K562 (cell line): ENCODE measurements around the gene HOOK1. TPM values are rescaled to one million over a fixed set of nuclear protein-coding genes. Genes with fewer than 3 reads are reported as not detected.

Experiments used
- ATAC-seq: fragments of 200-7000 bp; cut with Tn5 transposase; 3 replicates; pipeline ENCODE4 v1.9.1; 2020; ENCODE audit warnings: moderate library complexity
- BruUV-seq: library from RNA; stranded (reverse); fragments of 400-500 nt; replicated peaks from 2 replicates; lab custom pipeline; 2021; lab: Mats Ljungman, UMichigan
- CTCF ChIA-PET: fragments of 300-600 bp; formaldehyde crosslinking; extraction: SDS; loops from one replicate; lab custom pipeline; 2021; ENCODE audit warnings: low intra/inter-chr PET ratio; lab: Yijun Ruan, JAX
- POLR2A ChIA-PET: fragments of 300-600, 350-650 bp; sonication (Branson Sonifier 250); formaldehyde crosslinking; extraction: SDS; loops from one replicate; lab custom pipeline; 2021; ENCODE audit warnings: antibody characterized with exemption, inconsistent platforms; lab: Yijun Ruan, JAX
- DNase-seq, 4 experiments: peaks; one replicate each; pipeline versions ENCODE4 v3.0.0 to v3.0.0-alpha.2; 2011 to 2018; ENCODE audit warnings: low spot score in 3 of 4, mixed read lengths in 3 of 4; ENCODE audit errors: extremely low read depth in 1 of 4
- FAIRE-seq: peaks from 2 replicates; lab custom pipeline; 2011; peaks lifted over from hg19 to GRCh38; lab: Jason Lieb, UNC
- H2AFZ ChIP-seq: 2 replicates; pipeline ENCODE4 v1.6.0; 2011; ENCODE audit warnings: low read depth, low read length, control low read depth, inconsistent platforms
- H3K27ac ChIP-seq: fragments of 200-600 bp; 3 replicates; pipeline ENCODE4 v1.8.0; 2011; ENCODE audit warnings: low read depth, mild to moderate bottlenecking, control low read depth, inconsistent platforms, low read length, moderate library complexity, mixed read lengths; ENCODE audit errors: extremely low read depth
- H3K27me3 ChIP-seq, 2 experiments: fragments of 300-600 bp in 1 of 2; 2 replicates in 1 of 2; 3 replicates in 1 of 2; pipeline versions ENCODE4 v1.6.0 to v1.8.0; 2011; ENCODE audit warnings: inconsistent platforms in 2 of 2, low read length in 2 of 2, mild to moderate bottlenecking in 1 of 2, mixed read lengths in 1 of 2, moderate library complexity in 1 of 2; ENCODE audit not compliant: control insufficient read depth in 2 of 2, insufficient read depth in 2 of 2
- H3K36me3 ChIP-seq: fragments of 300-600 bp; 3 replicates; pipeline ENCODE4 v1.8.0; 2011; ENCODE audit warnings: mild to moderate bottlenecking, low read length, inconsistent platforms; ENCODE audit not compliant: control insufficient read depth, insufficient read depth
- H3K4me1 ChIP-seq, 2 experiments: fragments of 200-600 bp in 1 of 2; replicated peaks in 1 of 2; 2 replicates in 1 of 2; 3 replicates in 1 of 2; pipeline versions ENCODE4 v1.5.1 to v1.8.0; 2011; ENCODE audit warnings: inconsistent platforms in 2 of 2, low read length in 2 of 2, mild to moderate bottlenecking in 1 of 2, mixed read lengths in 1 of 2, moderate library complexity in 1 of 2; ENCODE audit not compliant: control insufficient read depth in 2 of 2, insufficient read depth in 2 of 2
- H3K4me2 ChIP-seq: 2 replicates; pipeline ENCODE4 v1.6.1; 2011; ENCODE audit warnings: low read length, control low read depth, inconsistent platforms, mixed read lengths; ENCODE audit not compliant: insufficient read depth
- H3K4me3 ChIP-seq: fragments of 200-600 bp; sonication (generic), shearing (Covaris generic); 2 replicates; pipeline ENCODE4 v1.5.1; 2016; ENCODE audit warnings: control low read depth, inconsistent platforms
- H3K79me2 ChIP-seq: fragments of 200-600 bp; 3 replicates; pipeline ENCODE4 v1.8.0; 2011; ENCODE audit warnings: low read length, inconsistent platforms; ENCODE audit not compliant: control insufficient read depth, insufficient read depth
- H3K9ac ChIP-seq, 2 experiments: 2 replicates each; pipeline versions ENCODE4 v1.6.0 to v1.6.1; 2011; ENCODE audit warnings: low read depth in 2 of 2, low read length in 2 of 2, control low read depth in 1 of 2, inconsistent platforms in 1 of 2, mild to moderate bottlenecking in 1 of 2, mixed read lengths in 1 of 2; ENCODE audit not compliant: insufficient read depth in 1 of 2
- H3K9me1 ChIP-seq: one replicate; pipeline ENCODE4 v1.6.0; 2011; ENCODE audit warnings: inconsistent platforms, mild to moderate bottlenecking, low read length, moderate library complexity; ENCODE audit not compliant: control insufficient read depth, insufficient read depth
- H3K9me3 ChIP-seq: replicated peaks from 2 replicates; pipeline ENCODE4 v1.5.1; 2011; ENCODE audit warnings: low read depth, low read length, inconsistent platforms; ENCODE audit not compliant: control insufficient read depth, insufficient read depth
- H4K20me1 ChIP-seq: replicated peaks from 2 replicates; pipeline ENCODE4 v1.6.1; 2011; ENCODE audit warnings: low read length, inconsistent platforms, mixed read lengths; ENCODE audit not compliant: control insufficient read depth, insufficient read depth
- ATF2 ChIP-seq: sonication (generic); formaldehyde crosslinking; IDR thresholded peaks from 2 replicates; pipeline ENCODE4 v1.8.1; 2022; ENCODE audit warnings: missing genetic modification reagents
- CEBPG ChIP-seq, 3 experiments: fragments of 200-800 bp in 1 of 3; sonication (Bioruptor generic) in 1 of 3; sonication (generic) in 1 of 3; formaldehyde crosslinking in 1 of 3; IDR thresholded peaks in 2 of 3; conservative IDR thresholded peaks in 1 of 3; 2 replicates each; pipeline versions ENCODE4 v1.6.1 to v1.8.0; 2016 to 2022; ENCODE audit warnings: missing compliant biosample characterization in 2 of 3, missing genetic modification characterization in 2 of 3, mild to moderate bottlenecking in 1 of 3, missing genetic modification reagents in 1 of 3
- EHMT2 ChIP-seq: fragments of 450-650 bp; IDR thresholded peaks from 2 replicates; pipeline ENCODE4 v1.6.1; 2018; ENCODE audit warnings: antibody characterized with exemption
- FOXA3 ChIP-seq, 2 experiments: fragments of 450-650 bp in 1 of 2; sonication (generic) in 1 of 2; formaldehyde crosslinking; IDR thresholded peaks in 1 of 2; conservative IDR thresholded peaks in 1 of 2; 2 replicates each; pipeline versions ENCODE4 v1.4.0 to v1.8.0; 2020 to 2022; ENCODE audit warnings: mild to moderate bottlenecking in 2 of 2, missing genetic modification reagents in 1 of 2
- HNRNPK ChIP-seq: fragments of 200-400 bp; formaldehyde crosslinking; IDR thresholded peaks from one replicate; pipeline ENCODE4 v1.6.1; 2018; ENCODE audit warnings: mild to moderate bottlenecking, low read depth, low read length; ENCODE audit not compliant: poor library complexity, severe bottlenecking
- TFE3 ChIP-seq: fragments of 450-650 bp; formaldehyde crosslinking; IDR thresholded peaks from 2 replicates; pipeline ENCODE4 v1.4.0; 2020; ENCODE audit warnings: mild to moderate bottlenecking, mixed read lengths
- ZNF583 ChIP-seq: fragments of 250-450 bp; sonication (Bioruptor Pico); IDR thresholded peaks from 2 replicates; pipeline ENCODE4 v1.4.0; 2020
- WGBS: fragments of 100-300 bp; shearing (Covaris generic); methylation state at CpG from one replicate; pipeline ENCODE4 v1.1.6; 2016; ENCODE audit warnings: low coverage, mixed read lengths; ENCODE audit not compliant: insufficient coverage; ENCODE audit errors: missing lambda C conversion rate; 5-methylcytosine and 5-hydroxymethylcytosine counted together
- in situ Hi-C: fragments of 300-500 bp; cut with MboI; formaldehyde crosslinking; loops from 4 replicates; pipeline ENCODE4 v1.15.0; 2018; ENCODE audit warnings: inconsistent platforms, mixed read lengths
- intact Hi-C: fragments of 100-400 bp; cut with micrococcal nuclease; formaldehyde crosslinking; loops from 2 replicates; pipeline ENCODE4 v1.14.2; 2022
- polyA plus RNA-seq, 8 experiments: library from polyadenylated mRNA; depleted of rRNA in 4 of 8; stranded (reverse) in 5 of 8; unstranded in 3 of 8; fragments of >200 nt; fragmentation: Nextera tagmentation in 2 of 8; fragmentation: Illumina TruSeq in 1 of 8; extraction: Ambion mirVana in 2 of 8; extraction: Trizol in 1 of 8; gene quantifications; 2 replicates each; pipeline versions ENCODE4 v1.2.1 to v1.2.3, GENCODE V29; 2011 to 2014; ENCODE audit warnings: inconsistent platforms in 1 of 8, missing spikeins in 1 of 8
- total RNA-seq, 7 experiments: library from RNA; depleted of rRNA in 6 of 7; stranded (reverse); fragments of >200 nt in 6 of 7; fragmentation: Illumina TruSeq in 2 of 7; extraction: Trizol in 2 of 7; gene quantifications; 2 replicates each; pipeline versions ENCODE4 v1.2.1 to v1.2.3, GENCODE V29; 2011 to 2021; ENCODE audit warnings: low replicate concordance in 1 of 7

Gene HOOK1
- total and polyA plus RNA-seq, 9 of the 15 experiments (the other 6 are each of a cell fraction or from before 2014, with no cell fraction given) = 0.11 to 0.18 TPM; not detected in 7

- in situ Hi-C loops = no loop called here
- no TSS peak for BruUV-seq
- POLR2A ChIA-PET = no interaction called here
Measured at GRCh38 chr1:59879996-59880505, 65.3 kb downstream of the HOOK1 start.

More at GRCh38 chr1:59879996-59880505, 65.3 kb downstream of the HOOK1 start:
- no peaks in the 10 kb centered on the region for H3K27me3 ChIP-seq
- no peak for TF ChIP-seq ZNF583 (CRISPR knock-in tag)
- TF ChIP-seq EHMT2 = no peak
- no peak for TF ChIP-seq FOXA3 (CRISPR knock-in tag; conservative IDR thresholded peaks at IDR 0.05 in 1 of 2, IDR thresholded peaks at IDR 0.05 in 1 of 2)
- no peak for TF ChIP-seq TFE3 (CRISPR knock-in tag)
- no peak for TF ChIP-seq HNRNPK
- no peak for TF ChIP-seq ATF2 (CRISPR knock-in tag)
- no peak for TF ChIP-seq CEBPG (CRISPR knock-in tag; IDR thresholded peaks at IDR 0.05)
- no peak for TF ChIP-seq CEBPG (tag; conservative IDR thresholded peaks at IDR 0.05 in 1 of 2, IDR thresholded peaks at IDR 0.05 in 1 of 2)
- TF ChIP-seq, all 486 proteins: peak for 0
- Histone ChIP-seq H3K27ac (no peak overlapping the region), H2AFZ (no peak overlapping the region), H3K4me1 (no peaks in the 10 kb centered on the region), H4K20me1 (no peaks in the 10 kb centered on the region), H3K9ac (no peak overlapping the region), H3K9me1 (no peaks in the 10 kb centered on the region), H3K36me3 (no peaks in the 10 kb centered on the region), H3K9me3 (no peaks in the 10 kb centered on the region; the same call in 1 of the 2 replicates), H3K79me2 (no peaks in the 10 kb centered on the region), H3K4me3 (no peak overlapping the region), H3K4me2 (no peak overlapping the region)
- no peak for ATAC-seq
- DNase-seq = no peak
- WGBS = 0% methylated on average over 3 of the region's 3 CpGs
- CTCF ChIA-PET = no interaction called here
- FAIRE-seq = no peak
- intact Hi-C loops = loop anchor here (1.0 kb wide), 1 partner anchor 67 kb away; no protein-coding TSS in a partner anchor
